Ishikawa (cell line): Measurements from ENCODE around the gene PCYT1B.

ENCODE experiments used
- CEBPB ChIP-seq: IDR thresholded peaks from 2 replicates; pipeline ENCODE4 v1.6.1; 2012
- CREB1 ChIP-seq: IDR thresholded peaks from 2 replicates; pipeline ENCODE4 v1.6.1; 2012; ENCODE audit warnings: low read depth
- EGR1 ChIP-seq: IDR thresholded peaks from 2 replicates; pipeline ENCODE4 v1.6.1; 2012
- EP300 ChIP-seq: IDR thresholded peaks from 2 replicates; pipeline ENCODE4 v1.6.1; 2012; ENCODE audit warnings: borderline replicate concordance
- FOXM1 ChIP-seq: IDR thresholded peaks from 2 replicates; pipeline ENCODE4 v1.6.1; 2012; ENCODE audit warnings: low read depth, borderline replicate concordance
- MAX ChIP-seq: IDR thresholded peaks from 2 replicates; pipeline ENCODE4 v1.6.1; 2012
- NFIC ChIP-seq: IDR thresholded peaks from 2 replicates; pipeline ENCODE4 v1.6.1; 2012
- RAD21 ChIP-seq: IDR thresholded peaks from 2 replicates; pipeline ENCODE4 v1.6.1; 2012; ENCODE audit warnings: low read depth
- REST ChIP-seq: IDR thresholded peaks from 2 replicates; pipeline ENCODE4 v1.6.1; 2012; ENCODE audit warnings: low read depth, mild to moderate bottlenecking
- TAF1 ChIP-seq: IDR thresholded peaks from 2 replicates; pipeline ENCODE4 v1.6.1; 2012; ENCODE audit warnings: low read depth, mild to moderate bottlenecking
- TCF12 ChIP-seq: IDR thresholded peaks from 2 replicates; pipeline ENCODE4 v1.6.1; 2012; ENCODE audit warnings: low read depth
- TEAD4 ChIP-seq: IDR thresholded peaks from 2 replicates; pipeline ENCODE4 v1.6.1; 2012
- USF1 ChIP-seq: IDR thresholded peaks from 2 replicates; pipeline ENCODE4 v1.6.1; 2012
- YY1 ChIP-seq: IDR thresholded peaks from 2 replicates; pipeline ENCODE4 v1.6.1; 2012; ENCODE audit warnings: low read depth
- ZBTB7A ChIP-seq: IDR thresholded peaks from 2 replicates; pipeline ENCODE4 v1.6.1; 2012; ENCODE audit warnings: low read depth

Gene PCYT1B

GRCh38 chrX:24646006-24646405 lies 1.1 kb downstream of the PCYT1B start:
- TF ChIP-seq TEAD4, result no peak
- no peak for TF ChIP-seq EP300
- TF ChIP-seq USF1, result no peak
- TF ChIP-seq ZBTB7A, result no peak
- no peak for TF ChIP-seq TCF12
- no peak for TF ChIP-seq EGR1
- no peak for TF ChIP-seq CREB1
- no peak for TF ChIP-seq CEBPB

- TF ChIP-seq TCF12, result no peak
Observed at GRCh38 chrX:24643116-24643515, 4.0 kb downstream of the PCYT1B start.

- TF ChIP-seq EGR1 (no peak), REST (no peak), RAD21 (no peak), TEAD4 (no peak), CEBPB (no peak), USF1 (no peak), TAF1 (no peak), CREB1 (no peak), NFIC (no peak), TCF12 (no peak), ZBTB7A (no peak)
Observed at GRCh38 chrX:24629701-24630100, 17.4 kb downstream of the PCYT1B start.

GRCh38 chrX:24619647-24620046 lies 27.5 kb downstream of the PCYT1B start:
- TF ChIP-seq CEBPB, result no peak
- TF ChIP-seq TCF12, result no peak
- TF ChIP-seq USF1, result no peak
- TF ChIP-seq TAF1, result no peak
- TF ChIP-seq YY1, result no peak
- no peak for TF ChIP-seq CREB1
- TF ChIP-seq EP300, result no peak
- TF ChIP-seq EGR1, result no peak

GRCh38 chrX:24610516-24610915 lies 36.6 kb downstream of the PCYT1B start:
- TF ChIP-seq REST, result no peak
- TF ChIP-seq TEAD4, result no peak
- TF ChIP-seq NFIC, result no peak
- no peak for TF ChIP-seq TCF12
- TF ChIP-seq ZBTB7A, result no peak
- TF ChIP-seq USF1, result no peak
- TF ChIP-seq YY1, result no peak
- no peak for TF ChIP-seq EP300
- no peak for TF ChIP-seq MAX
- no peak for TF ChIP-seq FOXM1
- no peak for TF ChIP-seq EGR1
- TF ChIP-seq RAD21, result no peak

GRCh38 chrX:24607616-24608015 lies 39.5 kb downstream of the PCYT1B start:
- no peak for TF ChIP-seq TEAD4
- no peak for TF ChIP-seq ZBTB7A
- TF ChIP-seq TAF1, result no peak
- TF ChIP-seq NFIC, result no peak
- TF ChIP-seq RAD21, result no peak
- no peak for TF ChIP-seq YY1
- TF ChIP-seq CEBPB, result no peak
- no peak for TF ChIP-seq EP300
- no peak for TF ChIP-seq MAX
- TF ChIP-seq REST, result no peak
- no peak for TF ChIP-seq FOXM1
- TF ChIP-seq TCF12, result no peak
- TF ChIP-seq CREB1, result no peak
- TF ChIP-seq EGR1, result no peak
